Dedifferentiated amniotic fluid mesenchymal stem cell (primary cell): Measurements from ENCODE around the gene LYSMD3.
A peak's percentile ranks its signal among the peaks of the same experiment; 100 is the strongest.

ENCODE experiments used
- DNase-seq: peaks from one replicate; pipeline ENCODE4 v3.0.0-alpha.2; 2016; ENCODE audit errors: extremely low spot score

The LYSMD3 gene

DNA sequence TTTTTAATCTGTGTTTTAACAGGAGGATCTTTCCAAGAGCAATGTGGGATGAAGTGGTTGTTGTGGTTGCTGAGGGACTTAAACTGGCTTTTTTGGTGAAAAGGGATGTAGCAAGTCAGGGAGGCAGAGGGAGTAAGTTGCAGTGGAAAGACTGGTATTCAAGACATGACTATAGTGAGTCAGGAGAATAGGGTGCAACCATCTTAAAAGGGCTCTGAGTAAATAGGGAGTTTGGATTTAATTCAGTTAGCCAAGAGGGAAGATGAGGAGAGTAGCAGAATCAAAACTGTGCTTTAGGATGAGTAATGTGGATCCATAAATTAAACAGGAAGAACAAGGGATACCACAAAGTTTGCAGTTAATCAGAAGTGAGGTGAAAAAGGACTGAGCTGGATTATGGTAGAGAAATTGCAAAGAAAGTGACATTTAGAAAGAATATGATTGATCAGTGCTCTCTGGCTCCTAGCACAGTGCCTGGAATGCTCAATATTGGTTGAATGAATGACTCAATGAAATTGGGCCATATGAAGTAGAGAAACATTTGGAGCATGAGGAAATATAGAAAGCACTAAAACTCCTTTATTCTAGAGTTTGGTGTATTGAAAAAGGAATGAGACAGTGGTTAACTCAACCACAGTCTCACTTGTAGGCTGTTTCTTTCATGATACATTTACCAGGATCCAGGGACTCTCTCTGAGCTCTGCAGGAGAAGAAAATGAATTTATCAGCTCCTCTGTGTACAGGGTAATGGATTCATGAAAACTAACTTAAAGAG lies 49.6 kb downstream of the LYSMD3 start:
- DNase-seq: no peak

DNA sequence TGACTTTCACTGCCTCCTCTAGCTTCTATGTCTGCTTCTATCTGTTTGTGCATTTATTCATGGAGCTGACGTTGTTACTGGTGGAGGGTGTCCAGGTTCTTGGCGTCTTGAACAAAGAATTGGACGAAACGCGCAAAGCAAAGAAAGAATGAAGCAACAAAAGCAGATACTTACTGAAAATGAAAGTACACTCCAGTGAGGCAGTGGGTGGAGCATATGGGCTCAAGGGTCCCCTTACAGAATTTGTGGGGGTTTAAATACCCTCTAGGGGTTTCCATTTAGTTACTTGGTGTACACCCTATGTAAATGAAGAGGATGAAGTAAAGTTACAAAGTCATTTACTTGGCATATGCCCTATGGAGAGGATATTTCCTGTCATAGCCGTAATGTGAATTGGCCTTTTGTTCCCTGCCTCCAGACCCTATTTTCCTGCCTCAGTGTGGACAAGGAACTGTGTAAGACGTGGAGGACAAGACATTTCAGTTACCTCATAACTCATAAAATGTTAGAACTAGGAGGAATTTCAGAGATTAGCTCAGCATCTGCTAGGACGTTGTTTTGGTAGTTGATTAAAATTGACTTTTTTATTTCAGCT lies 51.7 kb downstream of the LYSMD3 start:
- no peak for DNase-seq

DNA sequence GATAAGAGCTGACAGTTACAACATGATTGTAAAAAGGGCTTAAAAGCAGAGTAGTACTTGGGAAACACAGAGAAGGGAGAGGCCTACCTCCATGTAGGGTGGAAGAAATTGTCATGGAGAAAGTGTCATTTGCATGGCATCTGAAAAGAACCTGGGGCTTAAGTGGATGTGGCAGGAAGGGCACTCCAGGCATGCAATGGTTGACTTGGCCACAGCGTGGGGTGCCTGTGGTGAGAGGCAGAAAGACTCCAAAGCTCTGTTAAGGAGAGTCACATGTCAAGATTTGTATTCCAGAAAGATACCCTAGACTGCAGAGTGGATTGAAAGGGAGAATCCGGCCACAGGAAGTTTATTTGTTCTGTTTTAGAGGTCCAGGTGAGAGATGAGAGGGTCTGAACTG lies 52.3 kb downstream of the LYSMD3 start:
- DNase-seq: no peak

DNA sequence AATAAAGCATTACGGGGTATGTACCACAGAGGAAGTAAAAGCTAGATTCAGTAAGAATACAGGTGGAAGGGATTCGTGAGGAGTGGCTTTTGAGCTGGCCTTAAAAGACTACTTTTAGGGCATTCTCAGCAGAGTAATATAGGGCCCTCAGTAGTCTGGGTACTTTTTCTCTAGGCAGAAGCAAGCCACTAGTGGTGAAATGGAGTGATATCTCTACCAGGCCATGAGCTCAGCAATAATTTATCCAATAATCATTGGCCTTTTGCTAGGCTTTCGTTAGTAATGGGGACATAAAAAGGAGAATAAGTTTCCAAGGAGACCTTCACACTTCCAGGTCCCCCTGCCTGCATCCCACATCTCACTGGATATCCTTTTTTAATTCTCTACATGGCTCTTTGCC lies 53.0 kb downstream of the LYSMD3 start:
- DNase-seq: no peak

DNA sequence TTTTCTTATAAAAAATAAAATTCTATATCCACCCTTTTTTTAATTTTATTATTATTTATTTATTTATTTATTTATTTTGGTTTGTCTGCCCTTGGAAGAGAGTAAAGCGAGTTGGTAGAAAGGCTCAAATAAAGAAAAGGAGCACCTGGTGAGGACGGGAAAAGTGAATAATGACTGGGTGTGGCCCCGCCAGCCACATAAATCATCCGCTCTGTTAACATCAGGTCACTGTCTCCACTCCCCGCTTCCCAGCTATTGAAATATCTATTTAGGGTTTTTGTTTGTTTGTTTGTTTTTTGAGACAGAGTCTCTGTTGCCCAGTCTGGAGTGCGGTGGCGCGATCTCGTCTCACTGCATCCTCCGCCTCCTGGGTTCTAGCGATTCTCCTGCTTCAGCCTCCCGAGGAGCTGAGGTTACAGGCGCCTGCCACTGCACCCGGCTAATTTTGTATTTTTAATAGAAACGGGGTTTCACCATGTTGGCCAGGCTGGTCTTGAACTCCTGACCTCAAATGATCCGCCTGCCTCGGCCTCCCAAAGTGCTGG lies 53.9 kb downstream of the LYSMD3 start:
- no peak for DNase-seq

DNA sequence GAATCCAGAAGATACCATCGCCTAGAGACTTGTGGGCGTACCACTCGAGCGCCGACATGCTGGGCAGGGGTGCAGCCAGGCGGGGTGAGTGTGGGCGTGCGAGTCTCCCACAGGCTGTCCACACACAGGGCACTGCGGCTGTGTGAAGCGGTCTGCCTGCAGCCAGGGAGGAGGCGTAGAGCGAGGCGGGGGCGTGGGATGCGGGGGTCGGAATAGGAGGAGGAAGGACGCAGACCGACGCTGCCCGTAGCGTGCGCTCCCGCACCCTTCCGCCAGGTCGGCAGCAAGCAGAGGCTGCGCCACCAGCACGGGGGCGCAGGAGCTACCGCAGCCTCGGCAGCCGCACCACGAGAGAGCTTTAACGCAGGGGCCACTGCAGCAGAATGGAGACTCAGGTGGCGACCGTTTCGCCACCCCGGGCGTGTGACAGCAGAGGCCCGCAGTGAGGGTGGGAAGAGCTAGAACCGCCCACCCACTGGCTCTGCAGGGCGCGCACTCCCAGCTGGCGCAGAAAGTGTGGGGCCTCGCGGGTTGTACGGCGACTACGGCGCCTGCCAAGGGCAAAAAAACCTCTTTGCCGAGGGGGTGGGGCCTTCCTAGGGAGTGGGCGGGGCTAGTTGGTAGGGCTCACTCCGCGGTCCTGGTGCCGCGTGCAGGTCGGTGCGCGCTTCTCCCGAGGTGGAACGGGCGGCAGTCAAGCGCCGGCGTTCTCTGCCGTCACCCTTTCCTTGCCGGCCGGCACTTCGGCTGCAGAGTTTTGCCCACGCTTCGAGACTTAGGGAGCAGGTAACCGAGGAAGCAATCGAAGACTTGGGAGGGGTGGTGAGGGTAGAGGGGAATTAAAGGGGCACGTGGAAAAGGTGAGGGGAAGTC lies 54.9 kb downstream of the LYSMD3 start, which contains the start of the genes MBLAC2 and POLR3G:
TSS of gene MBLAC2 (minus strand) at position 537 of the 873 bp plus-strand sequence. CDS start at position 58, 479 bp downstream.
TSS of gene POLR3G (plus strand) at position 630 of the 873 bp plus-strand sequence. CDS start 10,704 bp downstream, outside the sequence.
- DNase-seq: peak; percentile 82

DNA sequence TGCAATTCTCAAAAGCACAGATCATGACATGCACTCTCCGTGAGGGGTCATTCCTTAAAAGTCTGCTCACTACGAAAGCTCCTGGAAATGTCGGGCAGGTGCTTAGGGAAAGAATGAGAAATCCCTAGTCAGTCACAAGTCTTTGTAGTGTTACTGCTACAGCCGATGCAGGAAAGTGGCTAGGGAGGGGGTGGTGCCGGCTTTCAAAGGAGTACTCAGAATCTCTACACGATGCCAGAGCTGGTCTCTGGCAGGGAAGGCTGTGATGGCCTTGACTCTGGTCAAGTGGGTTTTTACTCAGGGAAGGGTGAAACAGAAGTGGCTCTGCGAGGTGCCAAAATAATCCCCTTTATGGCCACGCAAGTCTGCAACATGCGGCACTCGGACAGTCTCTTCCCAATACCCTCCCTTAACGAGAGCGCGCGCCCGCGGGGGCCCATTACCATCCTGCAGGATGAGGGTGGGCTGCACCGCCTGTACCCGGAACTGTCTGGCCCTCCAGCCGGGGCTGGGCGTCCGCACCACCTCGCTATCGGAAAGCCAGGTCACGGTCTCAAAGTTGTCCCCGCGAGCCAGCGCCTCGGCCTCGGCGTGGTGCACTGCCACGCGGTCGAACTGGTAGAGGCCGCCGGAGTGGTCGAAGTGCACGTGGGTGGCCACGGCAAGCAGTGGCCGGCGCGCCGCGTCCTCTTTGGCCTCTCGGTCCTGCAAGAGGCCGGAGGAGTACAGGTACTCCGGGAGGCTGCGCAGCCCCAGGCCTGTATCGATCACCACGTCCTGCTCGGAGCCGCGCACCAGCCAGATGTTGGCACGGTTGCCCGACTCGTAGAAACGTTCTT lies 55.8 kb downstream of the LYSMD3 start:
- no peak for DNase-seq

DNA sequence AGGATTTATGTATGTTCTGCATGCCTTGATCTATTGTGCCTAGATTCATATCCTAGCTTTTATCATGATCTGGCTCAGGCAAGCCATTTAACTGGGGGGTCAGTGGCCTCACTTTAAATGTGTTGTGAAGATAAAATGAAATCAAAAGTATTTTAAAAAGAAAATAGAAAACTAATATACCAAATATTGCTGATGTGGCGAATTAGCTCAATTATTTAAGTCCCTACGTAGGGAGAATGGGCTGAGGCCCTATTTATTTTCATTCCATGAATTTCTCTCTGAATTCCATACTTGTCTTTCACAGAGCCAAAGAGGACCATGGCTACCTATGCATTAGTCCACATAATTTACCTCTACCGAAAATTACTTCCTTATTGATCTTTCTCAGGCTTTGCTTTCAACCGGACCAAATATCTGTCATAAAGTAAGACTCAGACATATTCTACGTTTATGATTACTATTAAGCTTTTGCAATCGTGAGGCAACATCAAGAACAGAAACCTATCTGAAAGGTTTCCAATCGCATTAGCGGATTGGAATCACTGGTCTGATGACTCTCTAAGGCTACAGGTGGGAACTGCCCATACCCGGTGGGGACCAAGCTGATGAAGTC lies 56.5 kb downstream of the LYSMD3 start:
- no peak for DNase-seq
